Heart left ventricle (tissue), 13 donors: ENCODE data around the gene FHL5.

Source experiments
- POLR2A ChIP-seq, 2 donors: fragments of 450-650 bp; IDR thresholded peaks; one replicate each; pipeline ENCODE4 v1.6.1; 2017; ENCODE audit warnings: antibody characterized with exemption in 2 of 2, mild to moderate bottlenecking in 2 of 2, moderate library complexity in 2 of 2
- TF ChIP-seq, protein P1 (sequence below), 12 donors: fragments of 200-600 bp; sonication (generic) in 4 of 12; IDR thresholded peaks; one replicate each; pipeline versions ENCODE4 v1.5.0 to v1.8.0; 2018 to 2022; ENCODE audit warnings: antibody characterized with exemption in 12 of 12, mild to moderate bottlenecking in 5 of 12
- donor health status: ischemic (EF 13 %, LVEDD 7.1; RV severe dilation, severe dysfunction).
- donor health status: DM: no; HTN: yes; CAD: no.
- donor health status: DM: no; HTN: no; CAD: no.
- donor health status: ischemic (EF 25% LVEDD 6.9; RV normal size, moderate dysfunction).
- donor health status: ischemic (EF 25% LVEDD 5.7; RV mildly dilated, moderate dysfunction).
- donor health status: ischemic (EF 35%, LVEDD 5.7; RV mildly dilated, moderate dysfunction).
- donor health status: nonischemic (EF 11% LVEDD 7.7; RV severe dilation, severe dysfunction).
- donor health status: DM: yes; HTN: yes; CAD: no.
- donor health status: PGD.
- donor health status: ischemic (EF 29% LVEDD 5.4; RV normal size, mild dysfunction).
- donor health status: nonischemic (EF 23%, LVEDD 6.1; RV moderate dilation, normal function).

DNA sequence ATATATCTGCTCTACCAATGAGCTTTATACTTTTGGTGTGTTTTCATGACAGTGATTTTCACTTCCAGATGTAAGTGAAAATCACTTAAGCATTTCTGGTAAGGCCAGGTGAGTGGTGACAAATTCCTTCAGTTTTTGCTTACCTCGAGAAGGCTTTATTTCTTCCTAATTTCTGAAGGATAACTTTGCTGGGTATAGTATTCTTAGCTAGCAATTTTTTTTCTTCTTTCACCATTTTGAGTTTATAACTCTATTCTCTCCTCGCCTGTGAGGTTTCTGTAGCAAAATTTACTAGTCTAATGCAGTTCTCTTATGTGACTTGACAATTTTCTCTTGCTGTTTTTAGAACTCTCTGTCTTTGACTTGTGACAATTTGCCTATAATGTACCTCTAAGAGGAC, 7.1 kb downstream of the FHL5 start:
- TF ChIP-seq, protein P1, sequence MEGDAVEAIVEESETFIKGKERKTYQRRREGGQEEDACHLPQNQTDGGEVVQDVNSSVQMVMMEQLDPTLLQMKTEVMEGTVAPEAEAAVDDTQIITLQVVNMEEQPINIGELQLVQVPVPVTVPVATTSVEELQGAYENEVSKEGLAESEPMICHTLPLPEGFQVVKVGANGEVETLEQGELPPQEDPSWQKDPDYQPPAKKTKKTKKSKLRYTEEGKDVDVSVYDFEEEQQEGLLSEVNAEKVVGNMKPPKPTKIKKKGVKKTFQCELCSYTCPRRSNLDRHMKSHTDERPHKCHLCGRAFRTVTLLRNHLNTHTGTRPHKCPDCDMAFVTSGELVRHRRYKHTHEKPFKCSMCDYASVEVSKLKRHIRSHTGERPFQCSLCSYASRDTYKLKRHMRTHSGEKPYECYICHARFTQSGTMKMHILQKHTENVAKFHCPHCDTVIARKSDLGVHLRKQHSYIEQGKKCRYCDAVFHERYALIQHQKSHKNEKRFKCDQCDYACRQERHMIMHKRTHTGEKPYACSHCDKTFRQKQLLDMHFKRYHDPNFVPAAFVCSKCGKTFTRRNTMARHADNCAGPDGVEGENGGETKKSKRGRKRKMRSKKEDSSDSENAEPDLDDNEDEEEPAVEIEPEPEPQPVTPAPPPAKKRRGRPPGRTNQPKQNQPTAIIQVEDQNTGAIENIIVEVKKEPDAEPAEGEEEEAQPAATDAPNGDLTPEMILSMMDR (IDR thresholded peaks at IDR 0.05) = no peak
- TF ChIP-seq POLR2A (IDR thresholded peaks at IDR 0.05) = no peak
